Fibroblast of lung (primary cell): ENCODE results near the gene APBB2.

Source experiments
- EZH2 ChIP-seq: IDR thresholded peaks from 2 replicates; pipeline ENCODE4 v1.5.1; 2012; ENCODE audit warnings: low read length, control low read depth, mild to moderate bottlenecking; ENCODE audit errors: missing control alignments
- TF ChIP-seq, protein P1 (sequence below), 2 donors: IDR thresholded peaks in 1 of 2; conservative IDR thresholded peaks in 1 of 2; 1 replicate in 1 of 2; 2 replicates in 1 of 2; pipeline ENCODE4 v1.5.1; 2011 to 2012; ENCODE audit warnings: low read length in 2 of 2, control low read depth in 1 of 2, inconsistent platforms in 1 of 2, low read depth in 1 of 2, mild to moderate bottlenecking in 1 of 2

DNA sequence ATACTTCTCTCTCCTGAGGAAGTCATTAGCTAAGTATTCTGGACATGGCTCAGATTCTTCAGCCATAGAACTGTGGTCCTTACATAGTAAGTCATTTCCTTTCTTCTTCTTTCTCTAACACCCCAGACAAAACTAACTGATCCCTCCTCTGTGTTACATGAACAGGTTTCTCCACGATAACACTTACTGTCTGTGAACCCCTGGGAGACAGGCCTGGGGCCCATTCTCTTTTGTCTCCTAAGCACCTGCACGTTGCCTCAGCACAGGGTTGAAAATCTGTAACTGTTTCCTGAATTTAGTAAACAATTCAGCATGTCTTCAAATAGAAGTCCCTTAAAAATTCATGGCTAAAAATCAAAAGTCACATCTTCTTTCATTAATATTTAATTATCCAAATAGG lies 24.7 kb downstream of the APBB2 start:
- TF ChIP-seq, protein P1, sequence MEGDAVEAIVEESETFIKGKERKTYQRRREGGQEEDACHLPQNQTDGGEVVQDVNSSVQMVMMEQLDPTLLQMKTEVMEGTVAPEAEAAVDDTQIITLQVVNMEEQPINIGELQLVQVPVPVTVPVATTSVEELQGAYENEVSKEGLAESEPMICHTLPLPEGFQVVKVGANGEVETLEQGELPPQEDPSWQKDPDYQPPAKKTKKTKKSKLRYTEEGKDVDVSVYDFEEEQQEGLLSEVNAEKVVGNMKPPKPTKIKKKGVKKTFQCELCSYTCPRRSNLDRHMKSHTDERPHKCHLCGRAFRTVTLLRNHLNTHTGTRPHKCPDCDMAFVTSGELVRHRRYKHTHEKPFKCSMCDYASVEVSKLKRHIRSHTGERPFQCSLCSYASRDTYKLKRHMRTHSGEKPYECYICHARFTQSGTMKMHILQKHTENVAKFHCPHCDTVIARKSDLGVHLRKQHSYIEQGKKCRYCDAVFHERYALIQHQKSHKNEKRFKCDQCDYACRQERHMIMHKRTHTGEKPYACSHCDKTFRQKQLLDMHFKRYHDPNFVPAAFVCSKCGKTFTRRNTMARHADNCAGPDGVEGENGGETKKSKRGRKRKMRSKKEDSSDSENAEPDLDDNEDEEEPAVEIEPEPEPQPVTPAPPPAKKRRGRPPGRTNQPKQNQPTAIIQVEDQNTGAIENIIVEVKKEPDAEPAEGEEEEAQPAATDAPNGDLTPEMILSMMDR (conservative IDR thresholded peaks at IDR 0.05 in 1 of 2, IDR thresholded peaks at IDR 0.05 in 1 of 2; ENCODE audit: low read depth in 1 of 2, low read length in 2 of 2) = no peak
- TF ChIP-seq EZH2 = no peak
